ENCODE measurements around the gene TRNP1. TPM values are rescaled to one million over a fixed set of nuclear protein-coding genes. Genes with fewer than 3 reads are reported as not detected.

Gene TRNP1
- total RNA-seq, 2 experiments from 2014 or later: 0.19 TPM; not detected in 1

GRCh38 chr1:27006683-27007082, 13.2 kb downstream of the TRNP1 start:
- Histone ChIP-seq H2AFZ (ENCODE audit: low read length) (no peak overlapping the region), H3K4me1 (ENCODE audit: insufficient read depth, low read length, poor library complexity, severe bottlenecking) (peaks cover 6% of the 10 kb centered on the region), H3K27ac (ENCODE audit: low read depth, low read length, poor library complexity, severe bottlenecking) (no peak overlapping the region), H3K79me2 (ENCODE audit: insufficient read depth, low read depth, low read length) (no peaks in the 10 kb centered on the region), H3K4me3 (ENCODE audit: low read depth, low read length, poor library complexity, severe bottlenecking) (no peak overlapping the region), H3K36me3 (ENCODE audit: insufficient read depth, low read length) (no peaks in the 10 kb centered on the region), H3K9me3 (ENCODE audit: low read length) (no peaks in the 10 kb centered on the region), H4K20me1 (ENCODE audit: insufficient read depth, low read length) (no peaks in the 10 kb centered on the region), H3K4me2 (ENCODE audit: low read length) (no peak overlapping the region), H3K9me2 (ENCODE audit: insufficient read depth, low read length) (no peaks in the 10 kb centered on the region)
- TF ChIP-seq EZH2phosphoT487 (IDR thresholded peaks at IDR 0.05; ENCODE audit: borderline replicate concordance, low read depth, low read length) (no peak), CTCF (conservative IDR thresholded peaks at IDR 0.05; ENCODE audit: low read length) (no peak)
- CTCF ChIA-PET (ENCODE audit: unreplicated experiment): interaction anchor here (1.1 kb wide), 1 partner anchor 9 kb away, joined by 3 read pairs; no protein-coding TSS in a partner anchor
- POLR2A ChIA-PET: no interaction called here
- no TSS peak for BruUV-seq (replicated peaks)
- intact Hi-C loops (cut with micrococcal nuclease; ENCODE audit: unreplicated experiment): no loop called here
- DNase-seq (ENCODE audit: low spot score): no peak

DNA sequence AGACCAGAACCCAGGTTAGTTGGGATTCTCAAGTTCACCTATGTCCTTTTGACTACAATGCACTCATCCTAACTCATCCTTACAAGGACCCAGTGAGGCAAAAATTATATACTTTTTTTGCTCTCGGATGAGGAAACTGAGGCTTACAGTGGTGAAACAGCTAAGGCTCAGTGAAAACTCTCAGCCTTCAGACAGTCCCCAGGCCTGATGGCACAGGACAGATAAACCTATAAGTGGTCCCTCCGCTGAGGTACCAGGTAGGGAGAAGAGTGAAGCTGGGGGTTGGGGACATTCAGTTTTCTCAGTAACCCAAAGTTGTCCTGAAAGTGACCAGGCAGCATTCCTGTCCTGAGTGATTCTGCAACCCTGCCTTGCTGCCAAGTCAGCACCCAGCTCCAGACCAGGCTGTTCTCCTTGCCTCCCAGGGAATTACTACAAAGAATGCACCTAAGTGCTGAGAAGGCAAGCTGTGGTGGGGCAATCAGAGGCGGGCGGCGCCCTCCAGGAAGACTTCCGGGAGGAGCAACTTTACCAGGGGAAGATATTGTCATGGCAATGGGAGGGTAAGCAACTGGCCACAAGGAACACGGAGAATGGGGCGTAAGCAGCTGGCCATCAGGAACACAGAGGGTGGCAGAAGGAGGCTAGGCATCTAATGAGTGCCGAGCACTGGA, 14.6 kb downstream of the TRNP1 start:
- no peaks in the 10 kb centered on the region for H3K9me3 ChIP-seq (ENCODE audit: low read length)
- intact Hi-C loops (cut with micrococcal nuclease; ENCODE audit: unreplicated experiment): no loop called here
- H2AFZ ChIP-seq (ENCODE audit: low read length): no peak overlapping the region
- POLR2A ChIA-PET: interaction anchor here (0.6 to 1.5 kb wide), 3 partner anchors 10 to 1507 kb away, joined by 3 to 4 read pairs (median 3); no protein-coding TSS in a partner anchor
- BruUV-seq (replicated peaks): no TSS peak
- no peak for DNase-seq (ENCODE audit: low spot score)
- no peaks in the 10 kb centered on the region for H3K36me3 ChIP-seq (ENCODE audit: insufficient read depth, low read length)
- no peaks in the 10 kb centered on the region for H3K4me1 ChIP-seq (ENCODE audit: insufficient read depth, low read length, poor library complexity, severe bottlenecking)
- no peaks in the 10 kb centered on the region for H4K20me1 ChIP-seq (ENCODE audit: insufficient read depth, low read length)
- no peak overlapping the region for H3K4me2 ChIP-seq (ENCODE audit: low read length)
- no peak for TF ChIP-seq CTCF (conservative IDR thresholded peaks at IDR 0.05; ENCODE audit: low read length)
- no peak for TF ChIP-seq EZH2phosphoT487 (IDR thresholded peaks at IDR 0.05; ENCODE audit: borderline replicate concordance, low read depth, low read length)
- H3K27ac ChIP-seq (ENCODE audit: low read depth, low read length, poor library complexity, severe bottlenecking): no peak overlapping the region
- H3K9me2 ChIP-seq (ENCODE audit: insufficient read depth, low read length): no peaks in the 10 kb centered on the region
- H3K79me2 ChIP-seq (ENCODE audit: insufficient read depth, low read depth, low read length): no peaks in the 10 kb centered on the region
- CTCF ChIA-PET (ENCODE audit: unreplicated experiment): no interaction called here
- no peak overlapping the region for H3K4me3 ChIP-seq (ENCODE audit: low read depth, low read length, poor library complexity, severe bottlenecking)

- ChIA-PET CTCF (ENCODE audit: unreplicated experiment) (interaction anchor here (1.0 kb wide), 1 partner anchor 37 kb away, joined by 3 read pairs; no protein-coding TSS in a partner anchor), POLR2A (interaction anchor here (0.5 to 1.5 kb wide), 2 partner anchors 12 to 78 kb away, joined by 3 read pairs; no protein-coding TSS in a partner anchor)
- no peak overlapping the region for H3K4me2 ChIP-seq (ENCODE audit: low read length)
- no peak overlapping the region for H3K4me3 ChIP-seq (ENCODE audit: low read depth, low read length, poor library complexity, severe bottlenecking)
- TF ChIP-seq CTCF (conservative IDR thresholded peaks at IDR 0.05; ENCODE audit: low read length) (no peak), EZH2phosphoT487 (IDR thresholded peaks at IDR 0.05; ENCODE audit: borderline replicate concordance, low read depth, low read length) (no peak)
- DNase-seq (ENCODE audit: low spot score): no peak
- H4K20me1 ChIP-seq (ENCODE audit: insufficient read depth, low read length): no peaks in the 10 kb centered on the region
- no peaks in the 10 kb centered on the region for H3K79me2 ChIP-seq (ENCODE audit: insufficient read depth, low read depth, low read length)
- BruUV-seq (replicated peaks): no TSS peak
- no peaks in the 10 kb centered on the region for H3K9me2 ChIP-seq (ENCODE audit: insufficient read depth, low read length)
- no peak overlapping the region for H2AFZ ChIP-seq (ENCODE audit: low read length)
- no peaks in the 10 kb centered on the region for H3K4me1 ChIP-seq (ENCODE audit: insufficient read depth, low read length, poor library complexity, severe bottlenecking)
- intact Hi-C loops (cut with micrococcal nuclease; ENCODE audit: unreplicated experiment): no loop called here
- no peaks in the 10 kb centered on the region for H3K9me3 ChIP-seq (ENCODE audit: low read length)
- no peak overlapping the region for H3K27ac ChIP-seq (ENCODE audit: low read depth, low read length, poor library complexity, severe bottlenecking)
- H3K36me3 ChIP-seq (ENCODE audit: insufficient read depth, low read length): no peaks in the 10 kb centered on the region
Measured at GRCh38 chr1:27009601-27010197, 16.2 kb downstream of the TRNP1 start.

All from OCI-LY7 (cell line).